ENCODE results near the gene MAPK4.

Gene MAPK4

GRCh38 chr18:50622865-50623393 lies 63.0 kb downstream of the MAPK4 start:
- in situ Hi-C loops (cut with HindIII; ENCODE audit: low sequenced_read_pairs): no loop called here
- no peak for TF ChIP-seq CTCF (IDR thresholded peaks at IDR 0.05; ENCODE audit: low read depth, low read length)
- H3K4me3 ChIP-seq (ENCODE audit: low read depth, low read length): no peak overlapping the region
- DNase-seq (ENCODE audit: low read depth, low spot score): no peak

GRCh38 chr18:50623694-50624352 lies 63.9 kb downstream of the MAPK4 start:
- in situ Hi-C loops (cut with HindIII; ENCODE audit: low sequenced_read_pairs): no loop called here
- H3K4me3 ChIP-seq (ENCODE audit: low read depth, low read length): no peak overlapping the region
- TF ChIP-seq CTCF (IDR thresholded peaks at IDR 0.05; ENCODE audit: low read depth, low read length): no peak
- no peak for DNase-seq (ENCODE audit: low read depth, low spot score)

- H3K4me3 ChIP-seq (ENCODE audit: low read depth, low read length): no peak overlapping the region
- TF ChIP-seq CTCF (IDR thresholded peaks at IDR 0.05; ENCODE audit: low read depth, low read length): no peak
- DNase-seq (ENCODE audit: low read depth, low spot score): no peak
- in situ Hi-C loops (cut with HindIII; ENCODE audit: low sequenced_read_pairs): no loop called here
Observed at GRCh38 chr18:50624981-50625380, 65.1 kb downstream of the MAPK4 start.

GRCh38 chr18:50626317-50626716 lies 66.4 kb downstream of the MAPK4 start:
- TF ChIP-seq CTCF (IDR thresholded peaks at IDR 0.05; ENCODE audit: low read depth, low read length): no peak
- in situ Hi-C loops (cut with HindIII; ENCODE audit: low sequenced_read_pairs): no loop called here
- no peak for DNase-seq (ENCODE audit: low read depth, low spot score)

GRCh38 chr18:50627594-50628532 lies 68.0 kb downstream of the MAPK4 start:
- in situ Hi-C loops (cut with HindIII; ENCODE audit: low sequenced_read_pairs): no loop called here
- no peak overlapping the region for H3K4me3 ChIP-seq (ENCODE audit: low read depth, low read length)
- no peak for TF ChIP-seq CTCF (IDR thresholded peaks at IDR 0.05; ENCODE audit: low read depth, low read length)
- DNase-seq (ENCODE audit: low read depth, low spot score): no peak

More at GRCh38 chr18:50626317-50626716, 66.4 kb downstream of the MAPK4 start:
- no peak overlapping the region for H3K4me3 ChIP-seq (ENCODE audit: low read depth, low read length)

GRCh38 chr18:50628533-50628905 lies 68.6 kb downstream of the MAPK4 start:
- no peak for TF ChIP-seq CTCF (IDR thresholded peaks at IDR 0.05; ENCODE audit: low read depth, low read length)
- in situ Hi-C loops (cut with HindIII; ENCODE audit: low sequenced_read_pairs): no loop called here
- H3K4me3 ChIP-seq (ENCODE audit: low read depth, low read length): no peak overlapping the region
- no peak for DNase-seq (ENCODE audit: low read depth, low spot score)
